ENCODE results near the gene ARFGAP1. TPM values are rescaled to one million over a fixed set of nuclear protein-coding genes. Genes with fewer than 3 reads are reported as not detected.

The ARFGAP1 gene
- total RNA-seq, 4 donors from 2014 or later: 34.4 to 306 (median 99.3) TPM

DNA sequence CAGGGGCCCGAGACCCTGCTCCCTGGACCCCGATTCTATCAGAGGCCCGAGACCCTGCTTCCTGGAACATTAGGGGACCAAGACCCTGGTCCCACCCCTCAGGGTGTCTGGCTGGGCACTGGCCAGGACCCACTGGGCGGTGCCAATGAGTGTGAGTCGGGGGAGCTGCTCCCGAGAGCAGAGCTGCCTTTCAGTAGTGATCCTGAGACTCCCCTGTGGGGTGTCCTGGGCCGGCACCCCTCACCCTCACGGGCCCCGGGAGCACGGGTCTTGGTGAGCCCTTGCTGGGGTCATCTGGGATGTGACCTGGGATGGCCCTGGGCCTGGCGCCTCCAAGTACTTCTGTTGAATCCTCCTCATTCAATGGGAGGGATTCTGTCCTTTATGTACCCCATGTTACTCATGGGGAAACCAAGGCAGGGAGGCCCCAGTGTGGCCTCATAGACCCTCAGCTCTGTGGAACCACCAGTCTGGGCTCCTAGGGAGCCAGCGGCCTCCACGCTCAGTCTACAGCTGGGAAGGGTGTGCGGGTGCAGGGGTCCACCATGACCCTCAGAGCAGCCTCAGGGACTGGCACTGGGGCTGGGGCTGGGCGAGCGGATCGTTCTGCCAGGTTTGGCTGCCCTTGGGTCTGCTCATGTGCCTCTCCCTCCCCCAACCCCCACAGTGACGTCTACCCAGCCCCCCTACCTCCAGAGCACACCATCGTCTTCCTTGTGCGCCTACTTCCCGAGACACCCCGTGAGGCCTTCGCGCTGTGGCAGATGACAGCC, 46.0 kb downstream of the ARFGAP1 start:
- TF ChIP-seq, protein P1, sequence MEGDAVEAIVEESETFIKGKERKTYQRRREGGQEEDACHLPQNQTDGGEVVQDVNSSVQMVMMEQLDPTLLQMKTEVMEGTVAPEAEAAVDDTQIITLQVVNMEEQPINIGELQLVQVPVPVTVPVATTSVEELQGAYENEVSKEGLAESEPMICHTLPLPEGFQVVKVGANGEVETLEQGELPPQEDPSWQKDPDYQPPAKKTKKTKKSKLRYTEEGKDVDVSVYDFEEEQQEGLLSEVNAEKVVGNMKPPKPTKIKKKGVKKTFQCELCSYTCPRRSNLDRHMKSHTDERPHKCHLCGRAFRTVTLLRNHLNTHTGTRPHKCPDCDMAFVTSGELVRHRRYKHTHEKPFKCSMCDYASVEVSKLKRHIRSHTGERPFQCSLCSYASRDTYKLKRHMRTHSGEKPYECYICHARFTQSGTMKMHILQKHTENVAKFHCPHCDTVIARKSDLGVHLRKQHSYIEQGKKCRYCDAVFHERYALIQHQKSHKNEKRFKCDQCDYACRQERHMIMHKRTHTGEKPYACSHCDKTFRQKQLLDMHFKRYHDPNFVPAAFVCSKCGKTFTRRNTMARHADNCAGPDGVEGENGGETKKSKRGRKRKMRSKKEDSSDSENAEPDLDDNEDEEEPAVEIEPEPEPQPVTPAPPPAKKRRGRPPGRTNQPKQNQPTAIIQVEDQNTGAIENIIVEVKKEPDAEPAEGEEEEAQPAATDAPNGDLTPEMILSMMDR (IDR thresholded peaks at IDR 0.05): no peak
- TF ChIP-seq POLR2A (IDR thresholded peaks at IDR 0.05): no peak
- H3K4me3 ChIP-seq: no peak overlapping the region
- no peak for DNase-seq
- H3K27ac ChIP-seq: no peak overlapping the region
- H3K4me1 ChIP-seq: no peaks in the 10 kb centered on the region
- no peaks in the 10 kb centered on the region for H3K9me3 ChIP-seq
- intact Hi-C loops (cut with DNase I; ENCODE audit: low total_unique reads): no loop called here
- H3K27me3 ChIP-seq: no peaks in the 10 kb centered on the region
- no peaks in the 10 kb centered on the region for H3K36me3 ChIP-seq

DNA sequence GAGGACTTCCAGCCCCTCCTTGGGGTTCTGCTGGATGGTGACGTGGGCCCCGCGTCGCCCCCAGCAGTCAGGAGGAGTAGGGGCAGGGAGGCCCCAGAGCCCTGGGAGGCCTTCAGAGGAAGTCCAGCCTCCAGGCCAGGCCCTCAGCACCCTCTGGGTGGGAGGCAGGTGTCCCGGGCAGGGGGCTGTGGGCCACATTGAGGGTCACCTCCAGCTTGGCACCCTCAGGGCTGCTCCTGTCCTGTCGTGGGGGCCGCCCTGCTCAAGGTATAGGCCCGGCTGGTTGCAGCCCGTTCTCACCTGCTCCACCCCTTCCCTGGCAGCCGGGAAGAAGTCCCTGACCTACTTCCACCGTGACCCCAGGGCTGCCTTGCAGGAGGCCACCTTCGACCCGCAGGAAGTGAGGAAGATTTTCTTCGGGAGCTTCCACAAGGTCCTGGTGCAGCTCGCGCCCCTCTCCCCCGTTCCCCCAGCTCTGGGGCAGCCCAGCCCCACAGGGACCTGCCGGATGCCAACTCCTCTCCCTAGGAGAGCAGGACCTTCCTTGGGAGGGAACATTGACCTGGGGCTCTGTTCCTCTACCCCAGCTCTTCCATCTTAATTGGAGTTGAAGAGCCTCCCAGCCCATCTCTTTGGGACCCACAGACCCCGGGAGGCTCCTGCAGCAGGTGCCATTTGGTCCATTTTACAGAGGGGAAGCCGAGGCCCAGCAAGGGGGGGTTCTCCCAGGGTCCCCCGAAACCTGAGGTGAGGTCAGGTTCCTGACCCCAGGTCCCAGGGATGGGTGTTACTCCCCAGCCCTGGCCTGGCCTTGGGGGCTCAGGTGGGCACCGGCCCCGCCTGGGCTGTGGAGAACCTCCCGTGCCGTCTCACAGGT, 46.8 kb downstream of the ARFGAP1 start:
- DNase-seq: no peak
- Histone ChIP-seq H3K9me3 (no peaks in the 10 kb centered on the region), H3K27ac (no peak overlapping the region), H3K4me1 (no peaks in the 10 kb centered on the region), H3K36me3 (no peaks in the 10 kb centered on the region), H3K27me3 (no peaks in the 10 kb centered on the region), H3K4me3 (no peak overlapping the region)
- TF ChIP-seq, protein P1 (IDR thresholded peaks at IDR 0.05): no peak
- TF ChIP-seq POLR2A (IDR thresholded peaks at IDR 0.05): no peak
- intact Hi-C loops (cut with DNase I; ENCODE audit: low total_unique reads): no loop called here

DNA sequence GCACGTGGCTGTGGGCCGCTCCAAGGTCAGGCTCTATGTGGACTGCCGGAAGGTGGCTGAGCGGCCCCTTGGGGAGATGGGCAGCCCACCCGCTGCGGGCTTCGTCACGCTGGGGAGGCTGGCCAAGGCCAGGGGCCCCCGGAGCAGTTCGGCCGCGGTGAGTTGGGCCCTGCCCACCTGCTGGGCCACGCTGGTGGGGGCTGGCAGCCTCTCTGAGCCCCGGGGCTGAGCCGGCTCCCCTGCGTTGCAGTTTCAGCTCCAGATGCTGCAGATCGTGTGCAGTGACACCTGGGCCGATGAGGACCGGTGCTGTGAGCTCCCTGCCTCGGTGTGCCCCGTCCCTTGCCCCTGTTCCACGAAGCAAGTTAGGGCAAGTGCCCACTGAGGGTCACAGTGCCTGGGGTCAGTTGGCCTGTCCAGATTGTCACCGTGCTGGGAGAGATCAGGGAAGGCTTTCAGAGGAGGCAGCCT, 47.5 kb downstream of the ARFGAP1 start:
- H3K4me3 ChIP-seq: no peak overlapping the region
- no peak for DNase-seq
- intact Hi-C loops (cut with DNase I; ENCODE audit: low total_unique reads): no loop called here
- H3K4me1 ChIP-seq: no peaks in the 10 kb centered on the region
- no peak for TF ChIP-seq POLR2A (IDR thresholded peaks at IDR 0.05)
- TF ChIP-seq, protein P1 (IDR thresholded peaks at IDR 0.05): no peak
- H3K27ac ChIP-seq: no peak overlapping the region
- no peaks in the 10 kb centered on the region for H3K27me3 ChIP-seq
- H3K36me3 ChIP-seq: no peaks in the 10 kb centered on the region
- no peaks in the 10 kb centered on the region for H3K9me3 ChIP-seq

DNA sequence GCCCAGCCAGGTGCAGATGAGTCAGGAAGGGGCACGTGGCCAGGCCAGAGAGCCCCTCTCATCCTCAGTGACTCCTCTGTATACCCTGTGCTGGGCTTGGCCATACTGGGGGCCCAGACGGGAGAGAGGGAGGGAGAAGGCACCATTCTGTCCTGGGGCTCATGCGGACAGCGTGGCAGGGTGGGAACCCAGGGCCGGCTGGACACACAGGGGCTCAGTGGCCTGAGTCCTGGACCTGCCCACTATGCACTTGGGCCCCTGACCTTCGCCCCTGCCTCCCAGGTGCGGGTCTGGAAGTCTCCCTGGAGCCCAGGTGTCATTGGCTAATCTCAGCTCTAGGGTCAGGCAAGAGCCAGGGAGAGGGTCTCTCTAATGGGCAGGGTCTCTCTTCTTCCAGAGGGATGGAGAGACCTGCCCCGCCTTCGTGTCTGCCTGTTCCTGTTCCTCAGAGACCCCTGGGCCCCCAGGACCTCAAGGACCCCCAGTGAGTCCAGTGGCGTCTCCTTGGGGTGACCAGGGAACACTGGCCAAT, 48.1 kb downstream of the ARFGAP1 start:
- Histone ChIP-seq H3K36me3 (no peaks in the 10 kb centered on the region), H3K27me3 (no peaks in the 10 kb centered on the region), H3K4me1 (no peaks in the 10 kb centered on the region), H3K4me3 (no peak overlapping the region), H3K27ac (no peak overlapping the region), H3K9me3 (no peaks in the 10 kb centered on the region)
- intact Hi-C loops (cut with DNase I; ENCODE audit: low total_unique reads): no loop called here
- no peak for DNase-seq
- no peak for TF ChIP-seq POLR2A (IDR thresholded peaks at IDR 0.05)
- TF ChIP-seq, protein P1 (IDR thresholded peaks at IDR 0.05): no peak

Measured in uterus (tissue), 4 donors.